OCI-LY7 (cell line): ENCODE measurements around the gene UQCRHL.

ENCODE experiments used
- CTCF ChIP-seq: fragments of 200-600 bp; sonication (generic); conservative IDR thresholded peaks from 2 replicates; pipeline ENCODE4 v1.5.1; 2014; ENCODE audit warnings: mild to moderate bottlenecking, antibody characterized with exemption, low read length, moderate library complexity, mixed read lengths
- EZH2phosphoT487 ChIP-seq: fragments of 200-600 bp; sonication (generic); IDR thresholded peaks from 2 replicates; pipeline ENCODE4 v1.6.1; 2018; ENCODE audit warnings: low read depth, borderline replicate concordance, mild to moderate bottlenecking, mixed run types, antibody characterized with exemption, low read length, moderate library complexity, mixed read lengths

DNA sequence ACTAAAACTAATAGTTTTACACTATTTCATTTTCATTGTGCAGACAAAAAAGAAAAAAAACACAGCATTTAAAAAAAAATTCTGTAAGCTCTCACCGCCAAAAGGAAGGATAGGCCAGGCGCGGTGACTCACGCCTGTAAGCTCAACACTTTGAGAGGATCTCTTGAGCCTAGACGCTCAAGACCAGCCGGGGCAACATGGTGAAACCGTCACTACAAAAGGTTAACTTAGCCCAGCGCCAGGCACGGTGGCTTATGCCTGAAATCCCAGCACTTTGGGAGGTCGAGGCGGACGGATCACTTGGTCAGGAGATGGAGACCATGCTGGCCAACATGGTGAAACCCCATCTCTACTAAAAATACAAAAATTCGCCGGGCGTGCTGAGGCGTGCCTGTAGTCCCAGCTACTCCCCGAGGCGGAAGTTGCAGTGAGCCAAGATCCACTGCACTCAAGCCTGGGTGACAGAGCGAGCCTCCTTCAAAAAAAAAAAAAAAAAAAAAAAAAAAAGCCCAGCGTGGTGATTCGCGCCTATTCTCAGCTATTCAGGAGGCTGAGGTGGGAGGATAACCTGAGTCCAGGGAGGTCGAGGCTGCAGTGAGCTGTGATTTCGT lies 25.7 kb upstream of the UQCRHL start:
- TF ChIP-seq CTCF (no peak), EZH2phosphoT487 (no peak)
